ENCODE results near the gene CSNK1G2.
"Not testable (repeated sequence)": the region's sequence is repeated elsewhere in the genome, so short reads cannot be mapped to it uniquely, and the experiment has no call there.

Gene CSNK1G2

GRCh38 chr19:1988464-1988863 is 47.5 kb downstream of the CSNK1G2 start:
- DNase-seq (ENCODE audit: low read depth in 2 of 2) = not testable (repeated sequence)

DNA sequence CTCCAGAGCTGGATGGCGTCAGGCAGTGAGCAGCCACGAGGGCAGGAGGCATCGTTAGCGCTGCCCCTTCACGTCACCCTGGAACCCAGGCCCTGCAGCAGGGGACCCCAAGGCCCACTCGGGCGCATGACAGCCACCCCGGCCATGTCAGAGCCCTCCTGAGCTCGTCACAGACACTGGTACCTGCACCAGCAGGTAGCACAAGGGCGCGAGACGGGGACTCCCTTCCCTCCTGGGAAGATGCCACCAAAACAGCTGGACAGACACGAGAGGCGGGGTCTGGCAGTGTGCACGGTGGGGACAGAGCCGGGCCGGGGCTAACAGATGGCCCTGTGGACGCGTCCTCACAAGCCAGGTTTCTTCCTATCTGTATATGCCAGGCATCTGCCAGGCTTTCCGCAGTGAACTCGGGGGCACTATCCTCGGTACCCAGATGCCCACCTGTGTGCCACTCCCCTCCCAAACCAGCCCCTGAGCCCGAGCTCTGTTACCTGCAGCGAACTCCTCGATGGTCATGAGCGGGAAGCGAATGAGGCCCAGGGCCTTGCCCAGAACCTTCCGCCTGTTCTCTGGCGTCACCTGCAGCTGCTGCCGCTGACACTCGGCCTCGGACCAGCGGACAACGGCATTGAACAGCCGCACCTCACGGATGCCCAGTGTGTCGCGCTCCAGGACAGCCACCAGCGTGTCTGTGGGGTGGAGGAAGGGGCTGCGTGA is 48.7 kb downstream of the CSNK1G2 start:
- DNase-seq (ENCODE audit: low read depth in 2 of 2) = no peak

DNA sequence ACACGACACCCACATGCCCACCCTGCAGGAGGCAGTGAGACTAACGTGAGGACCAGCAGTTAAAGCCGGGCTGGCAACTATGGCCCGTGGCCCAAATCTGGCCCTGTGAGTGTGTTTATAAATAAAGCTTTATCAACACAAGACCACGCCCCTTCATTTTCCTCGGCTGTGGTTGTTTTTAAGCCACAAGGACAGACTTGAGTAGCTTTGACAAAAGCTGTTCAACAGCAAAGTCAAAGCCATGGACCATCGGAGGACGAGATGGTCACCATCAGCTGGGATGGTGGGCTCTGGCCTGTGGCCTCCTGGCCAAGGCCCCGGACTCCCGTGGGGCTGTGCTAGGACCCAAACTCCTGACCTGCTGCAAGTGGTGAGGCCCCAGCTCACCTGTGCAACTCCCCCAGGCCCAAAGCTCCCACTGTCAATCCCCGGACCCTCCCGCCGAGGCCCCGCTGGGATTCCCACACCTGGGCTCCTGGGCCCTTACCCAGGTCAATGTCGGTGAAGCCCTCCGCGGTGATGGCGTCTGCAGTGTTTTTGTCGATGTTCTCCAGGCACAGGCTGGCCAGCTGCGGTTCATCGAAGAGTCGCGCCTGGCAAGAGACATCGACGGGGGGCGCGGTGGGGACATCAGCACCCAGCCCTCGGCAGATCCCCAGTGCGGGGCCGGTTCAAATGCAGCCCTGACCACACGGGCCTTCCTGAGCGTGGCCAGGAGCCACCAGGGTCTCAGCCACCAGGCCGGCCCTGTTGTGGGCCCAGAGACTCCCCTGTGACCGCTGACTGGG is 49.5 kb downstream of the CSNK1G2 start:
- no peak for DNase-seq (ENCODE audit: low read depth in 2 of 2)

GRCh38 chr19:1991018-1991913 is 50.3 kb downstream of the CSNK1G2 start:
- DNase-seq (ENCODE audit: low read depth in 2 of 2) = no peak

- peak in 1 of 2 donors; percentile 17 for DNase-seq (ENCODE audit: low read depth in 2 of 2)
These were observed 51.8 kb downstream of the CSNK1G2 start for GRCh38 chr19:1992759-1993260.

GRCh38 chr19:1997353-1998233 is 56.6 kb downstream of the CSNK1G2 start:
- DNase-seq (ENCODE audit: low read depth in 2 of 2) = no peak

- DNase-seq (ENCODE audit: low read depth in 2 of 2) = no peak
These were observed 58.0 kb downstream of the CSNK1G2 start for GRCh38 chr19:1998712-1999708.

DNA sequence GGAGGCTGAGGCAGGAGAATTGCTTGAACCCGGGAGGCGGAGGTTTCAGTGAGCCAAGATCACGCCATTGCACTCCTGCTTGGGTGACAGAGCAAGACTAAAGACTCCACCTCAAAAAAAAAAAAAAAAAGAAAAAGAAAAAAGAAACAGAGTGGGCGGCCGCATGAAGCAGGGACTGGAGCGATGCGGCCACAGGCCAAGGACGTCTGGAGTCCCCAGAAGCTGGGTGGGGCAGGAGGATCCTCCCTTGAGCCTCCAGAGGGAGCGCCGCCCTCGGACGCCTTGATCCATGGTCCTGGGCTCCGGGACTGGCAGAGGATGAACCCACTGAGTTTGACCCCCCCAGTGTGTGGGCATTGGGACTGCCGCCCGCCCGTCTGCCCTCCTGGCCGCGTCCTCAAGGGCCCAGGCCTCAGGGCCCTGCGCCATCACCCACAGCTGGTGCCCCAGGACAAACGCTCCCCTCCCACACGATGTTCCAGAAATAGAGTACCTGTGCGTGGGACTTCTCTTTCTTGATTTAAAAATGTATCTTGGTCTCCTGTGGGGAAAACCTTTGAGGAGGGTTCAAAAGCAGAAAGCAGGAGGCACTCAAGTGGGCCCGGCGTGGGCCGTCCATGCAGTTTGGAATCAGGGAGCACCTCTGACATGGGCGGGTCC is 59.0 kb downstream of the CSNK1G2 start:
- no peak for DNase-seq (ENCODE audit: low read depth in 2 of 2)

DNA sequence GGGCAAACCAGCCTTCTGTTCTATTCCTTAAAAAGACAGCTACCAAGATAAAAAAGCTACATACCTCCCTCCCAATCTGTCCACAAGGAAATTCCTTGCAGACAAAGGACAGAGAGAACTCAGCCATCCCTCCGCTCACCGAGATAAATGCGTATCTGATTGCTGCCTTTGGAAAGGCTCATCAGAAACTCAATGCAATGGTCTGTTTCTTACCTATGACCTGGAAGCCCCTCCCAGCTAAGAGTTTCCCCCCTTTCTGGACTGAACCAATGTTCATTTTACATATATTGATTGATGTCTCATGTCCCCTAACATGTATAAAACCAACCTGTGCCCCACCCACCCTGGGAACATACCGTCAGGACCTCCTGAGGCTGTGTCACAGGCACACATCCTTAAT is 62.9 kb downstream of the CSNK1G2 start:
- no peak for DNase-seq (ENCODE audit: low read depth in 2 of 2)

- no peak for DNase-seq (ENCODE audit: low read depth in 2 of 2)
These were observed 69.2 kb downstream of the CSNK1G2 start for GRCh38 chr19:2010135-2010668.

DNA sequence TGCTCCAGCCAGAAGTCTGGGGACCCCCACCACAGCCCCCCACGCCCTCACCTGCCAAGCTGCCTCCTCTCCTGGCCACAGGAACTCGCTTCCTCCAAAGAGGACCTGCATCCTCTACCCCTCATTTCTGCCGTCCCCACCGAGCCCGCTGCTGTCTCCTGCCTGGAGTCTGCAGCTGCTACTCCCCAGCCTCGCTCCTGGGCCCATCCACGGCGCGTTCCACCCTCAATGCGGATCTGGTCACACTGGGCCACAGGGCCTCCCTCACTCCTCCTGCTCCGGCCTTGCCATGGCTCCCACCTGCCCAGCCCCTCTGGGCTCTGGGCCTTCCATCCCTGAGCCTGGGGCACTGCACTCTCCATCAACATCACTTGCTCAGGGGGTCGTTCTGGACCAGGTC is 70.2 kb downstream of the CSNK1G2 start:
- no peak for DNase-seq (ENCODE audit: low read depth in 2 of 2)

- DNase-seq (ENCODE audit: low read depth in 2 of 2) = no peak
These were observed 72.1 kb downstream of the CSNK1G2 start for GRCh38 chr19:2012941-2013682.

DNA sequence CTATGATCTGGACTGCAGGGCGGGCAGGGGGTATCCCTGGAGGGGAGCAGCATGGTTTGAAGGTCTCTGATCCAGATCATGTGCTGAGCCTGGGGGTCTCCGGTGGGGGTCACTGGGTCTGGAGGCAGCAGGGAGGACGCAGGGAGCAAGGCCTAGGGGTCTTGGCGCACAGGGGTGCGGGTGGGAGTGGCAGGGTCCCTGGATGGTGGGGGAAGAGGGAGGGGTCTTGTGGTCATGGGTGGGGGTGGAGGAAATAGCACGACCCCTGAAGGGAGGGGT is 72.7 kb downstream of the CSNK1G2 start:
- no peak for DNase-seq (ENCODE audit: low read depth in 2 of 2)

GRCh38 chr19:2014131-2014571 is 73.2 kb downstream of the CSNK1G2 start:
- no peak for DNase-seq (ENCODE audit: low read depth in 2 of 2)

GRCh38 chr19:2014731-2015607 is 74.0 kb downstream of the CSNK1G2 start:
- no peak for DNase-seq (ENCODE audit: low read depth in 2 of 2)

- peak in 1 of 2 donors; percentile 27 for DNase-seq (ENCODE audit: low read depth in 2 of 2)
These were observed 74.6 kb downstream of the CSNK1G2 start, which contains the start of gene BTBD2 for GRCh38 chr19:2015608-2015950. Gene BTBD2 (minus strand): TSS chr19:2015714. CDS start chr19:2015703, 11 bp downstream.

GRCh38 chr19:2016041-2016807 is 75.3 kb downstream of the CSNK1G2 start:
- no peak for DNase-seq (ENCODE audit: low read depth in 2 of 2)
